ENCODE measurements around the gene CHMP5. TPM values are rescaled to one million over a fixed set of nuclear protein-coding genes. Genes with fewer than 3 reads are reported as not detected.
"Not testable (repeated sequence)": the region's sequence is repeated elsewhere in the genome, so short reads cannot be mapped to it uniquely, and the experiment has no call there.

CHMP5 gene
- total RNA-seq, 3 donors from 2014 or later (not counting 1 experiment from before 2014, with no cell fraction given): 21.3 to 24.5 (median 24.0) TPM

DNA sequence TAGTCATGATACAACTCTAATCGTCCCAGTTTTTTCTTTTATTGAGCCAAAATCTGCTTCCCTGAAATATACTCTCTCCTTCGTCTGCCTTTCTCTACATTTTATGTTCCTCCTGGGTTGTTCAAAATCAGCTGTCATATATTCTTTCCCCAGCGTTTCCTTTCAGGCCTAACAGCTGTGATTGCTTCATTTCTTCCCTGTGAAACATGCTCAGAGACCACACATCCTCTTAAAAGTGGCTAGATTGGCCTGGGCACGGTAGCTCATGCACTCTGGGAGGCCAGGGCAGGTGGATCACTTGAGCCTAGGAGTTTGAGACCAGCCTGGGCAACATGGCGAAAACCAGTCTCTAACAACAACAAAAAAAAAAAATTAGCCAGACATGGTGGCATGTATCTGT, 50.5 kb downstream of the CHMP5 start:
- Mint-ChIP-seq H3K27ac (no peak overlapping the region), H3K4me1 (peaks cover 0 to 3% of the 10 kb centered on the region in 2 donors), H3K36me3 (peaks cover 44% of the 10 kb centered on the region), H3K4me3 (no peak overlapping the region), H3K27me3 (ENCODE audit: low read depth in 2 of 2) (no peaks in the 10 kb centered on the region), H3K9me3 (no peaks in the 10 kb centered on the region)
- Histone ChIP-seq H3K27me3 (ENCODE audit: control insufficient read depth, insufficient read depth, low read length) (no peaks in the 10 kb centered on the region), H3K27ac (ENCODE audit: low read length) (no peak overlapping the region), H3K4me1 (ENCODE audit: control insufficient read depth, insufficient read depth, low read length) (no peaks in the 10 kb centered on the region), H3K4me3 (ENCODE audit: low read length) (no peak overlapping the region), H3K36me3 (ENCODE audit: control insufficient read depth, insufficient read depth, low read length) (peaks cover 73% of the 10 kb centered on the region), H3K9me3 (ENCODE audit: control insufficient read depth, insufficient read depth, low read length) (no peaks in the 10 kb centered on the region)
- intact Hi-C loops (cut with micrococcal nuclease): no loop called here
- 70% methylated on average over 4 of the region's 5 CpGs for WGBS (ENCODE audit: insufficient coverage)
- DNase-seq (no peak), ATAC-seq (no peak)
- TF ChIP-seq, protein P1, sequence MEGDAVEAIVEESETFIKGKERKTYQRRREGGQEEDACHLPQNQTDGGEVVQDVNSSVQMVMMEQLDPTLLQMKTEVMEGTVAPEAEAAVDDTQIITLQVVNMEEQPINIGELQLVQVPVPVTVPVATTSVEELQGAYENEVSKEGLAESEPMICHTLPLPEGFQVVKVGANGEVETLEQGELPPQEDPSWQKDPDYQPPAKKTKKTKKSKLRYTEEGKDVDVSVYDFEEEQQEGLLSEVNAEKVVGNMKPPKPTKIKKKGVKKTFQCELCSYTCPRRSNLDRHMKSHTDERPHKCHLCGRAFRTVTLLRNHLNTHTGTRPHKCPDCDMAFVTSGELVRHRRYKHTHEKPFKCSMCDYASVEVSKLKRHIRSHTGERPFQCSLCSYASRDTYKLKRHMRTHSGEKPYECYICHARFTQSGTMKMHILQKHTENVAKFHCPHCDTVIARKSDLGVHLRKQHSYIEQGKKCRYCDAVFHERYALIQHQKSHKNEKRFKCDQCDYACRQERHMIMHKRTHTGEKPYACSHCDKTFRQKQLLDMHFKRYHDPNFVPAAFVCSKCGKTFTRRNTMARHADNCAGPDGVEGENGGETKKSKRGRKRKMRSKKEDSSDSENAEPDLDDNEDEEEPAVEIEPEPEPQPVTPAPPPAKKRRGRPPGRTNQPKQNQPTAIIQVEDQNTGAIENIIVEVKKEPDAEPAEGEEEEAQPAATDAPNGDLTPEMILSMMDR (IDR thresholded peaks at IDR 0.05): no peak

DNA sequence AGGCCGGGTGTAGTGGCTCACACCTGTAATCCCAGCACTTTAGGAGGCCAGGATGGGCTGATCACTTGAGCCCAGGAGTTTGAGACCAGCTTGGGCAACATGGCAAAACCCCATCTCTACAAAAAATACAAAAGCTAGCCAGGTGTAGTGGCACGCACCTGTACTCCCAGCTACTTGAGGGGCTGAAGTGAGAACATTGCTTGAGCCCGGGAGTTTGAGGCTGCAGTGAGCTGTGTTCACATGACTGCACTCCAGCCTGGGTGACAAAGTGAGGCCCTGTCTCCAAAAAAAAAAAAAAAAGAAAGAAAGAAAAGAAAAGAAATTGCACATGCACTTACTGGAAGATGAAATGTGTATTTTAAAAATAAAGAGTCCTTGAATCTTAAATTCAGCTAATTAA, 52.3 kb downstream of the CHMP5 start:
- H3K4me1 ChIP-seq (ENCODE audit: control insufficient read depth, insufficient read depth, low read length); H3K4me3 Mint-ChIP-seq; H3K27ac ChIP-seq (ENCODE audit: low read length); H3K27me3 ChIP-seq (ENCODE audit: control insufficient read depth, insufficient read depth, low read length); H3K9me3 Mint-ChIP-seq; DNase-seq; H3K4me1 Mint-ChIP-seq; H3K27me3 Mint-ChIP-seq (ENCODE audit: low read depth in 2 of 2); H3K27ac Mint-ChIP-seq; H3K4me3 ChIP-seq (ENCODE audit: low read length); ATAC-seq; intact Hi-C loops (cut with micrococcal nuclease); H3K9me3 ChIP-seq (ENCODE audit: control insufficient read depth, insufficient read depth, low read length): not testable (repeated sequence)
- WGBS (ENCODE audit: insufficient coverage): 97% methylated on average over 3 of the region's 3 CpGs
- H3K36me3 Mint-ChIP-seq: peaks cover 45% of the 10 kb centered on the region
- H3K36me3 ChIP-seq (ENCODE audit: control insufficient read depth, insufficient read depth, low read length): peaks cover 72% of the 10 kb centered on the region

DNA sequence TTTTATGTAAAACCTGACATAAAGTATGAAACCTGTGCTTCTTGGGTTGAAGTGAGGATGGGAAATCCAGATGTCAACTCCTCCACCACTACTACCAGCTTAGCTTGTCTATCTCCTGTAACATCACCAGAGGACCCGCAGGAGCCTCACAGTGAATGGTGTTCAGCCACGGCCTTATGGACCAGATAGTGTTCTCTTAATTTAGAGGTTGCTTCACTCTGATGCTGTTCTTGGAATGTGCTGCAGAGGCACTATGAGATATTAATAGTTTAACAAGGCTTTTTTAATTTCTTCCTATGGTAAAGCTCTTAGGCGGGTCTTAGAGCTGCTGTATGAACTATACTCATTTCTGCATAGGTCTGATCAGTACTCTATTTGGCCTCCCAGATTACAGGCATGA, 53.4 kb downstream of the CHMP5 start:
- ATAC-seq (no peak), DNase-seq (no peak)
- intact Hi-C loops (cut with micrococcal nuclease): no loop called here
- Mint-ChIP-seq H3K27me3 (ENCODE audit: low read depth in 2 of 2) (no peaks in the 10 kb centered on the region), H3K9me3 (no peaks in the 10 kb centered on the region), H3K4me3 (no peak overlapping the region), H3K36me3 (peaks cover 50% of the 10 kb centered on the region), H3K4me1 (no peaks in the 10 kb centered on the region), H3K27ac (no peak overlapping the region)
- no peak overlapping the region for H3K4me3 ChIP-seq (ENCODE audit: low read length)
- peaks cover 73% of the 10 kb centered on the region for H3K36me3 ChIP-seq (ENCODE audit: control insufficient read depth, insufficient read depth, low read length)
- no peak overlapping the region for H3K27ac ChIP-seq (ENCODE audit: low read length)
- no peaks in the 10 kb centered on the region for H3K9me3 ChIP-seq (ENCODE audit: control insufficient read depth, insufficient read depth, low read length)
- TF ChIP-seq, protein P1 (IDR thresholded peaks at IDR 0.05): no peak
- no peaks in the 10 kb centered on the region for H3K27me3 ChIP-seq (ENCODE audit: control insufficient read depth, insufficient read depth, low read length)
- 97% methylated on average over 3 of the region's 3 CpGs for WGBS (ENCODE audit: insufficient coverage)
- no peaks in the 10 kb centered on the region for H3K4me1 ChIP-seq (ENCODE audit: control insufficient read depth, insufficient read depth, low read length)

DNA sequence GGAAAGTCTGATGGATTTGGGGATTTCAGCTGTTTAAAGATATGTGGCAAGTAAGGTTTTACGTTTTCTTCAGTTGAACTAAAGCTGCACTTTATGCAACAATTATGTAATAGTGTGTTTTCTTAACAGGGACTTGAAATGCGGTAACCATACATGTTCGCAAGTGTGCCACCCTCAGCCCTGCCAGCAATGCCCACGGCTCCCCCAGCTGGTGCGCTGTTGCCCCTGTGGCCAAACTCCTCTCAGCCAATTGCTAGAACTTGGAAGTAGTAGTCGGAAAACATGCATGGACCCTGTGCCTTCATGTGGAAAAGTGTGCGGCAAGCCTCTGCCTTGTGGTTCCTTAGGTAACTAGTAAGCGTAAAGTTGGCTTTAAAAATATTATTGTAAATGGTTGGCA, 53.9 kb downstream of the CHMP5 start:
- no peak for ATAC-seq
- no peaks in the 10 kb centered on the region for H3K4me1 ChIP-seq (ENCODE audit: control insufficient read depth, insufficient read depth, low read length)
- H3K9me3 ChIP-seq (ENCODE audit: control insufficient read depth, insufficient read depth, low read length): no peaks in the 10 kb centered on the region
- WGBS (ENCODE audit: insufficient coverage): 94% methylated on average over 8 of the region's 8 CpGs
- Mint-ChIP-seq H3K4me3 (no peak overlapping the region), H3K9me3 (no peaks in the 10 kb centered on the region), H3K4me1 (no peaks in the 10 kb centered on the region), H3K27ac (no peak overlapping the region), H3K27me3 (ENCODE audit: low read depth in 2 of 2) (no peaks in the 10 kb centered on the region), H3K36me3 (peaks cover 46% of the 10 kb centered on the region)
- H3K27ac ChIP-seq (ENCODE audit: low read length): no peak overlapping the region
- H3K4me3 ChIP-seq (ENCODE audit: low read length): no peak overlapping the region
- TF ChIP-seq, protein P1 (IDR thresholded peaks at IDR 0.05): no peak
- no peak for DNase-seq
- no peaks in the 10 kb centered on the region for H3K27me3 ChIP-seq (ENCODE audit: control insufficient read depth, insufficient read depth, low read length)
- H3K36me3 ChIP-seq (ENCODE audit: control insufficient read depth, insufficient read depth, low read length): peaks cover 71% of the 10 kb centered on the region
- intact Hi-C loops (cut with micrococcal nuclease): no loop called here
